HepG2 (cell line): ENCODE measurements around the gene NSMF. TPM values are rescaled to one million over a fixed set of nuclear protein-coding genes. Genes with fewer than 3 reads are reported as not detected.
A peak's percentile ranks its signal among the peaks of the same experiment; 100 is the strongest.

Experiments used
- ARID4A ChIP-seq: sonication (generic); formaldehyde crosslinking; IDR thresholded peaks from 2 replicates; pipeline ENCODE4 v1.5.0; 2020; ENCODE audit warnings: mild to moderate bottlenecking, missing genetic modification reagents, borderline replicate concordance
- ATF7-NPFF ChIP-seq: sonication (generic); formaldehyde crosslinking; IDR thresholded peaks from 2 replicates; pipeline ENCODE4 v1.8.1; 2023; ENCODE audit warnings: mild to moderate bottlenecking, low read depth, missing genetic modification reagents, moderate library complexity
- DMAP1 ChIP-seq: IDR thresholded peaks from 2 replicates; pipeline ENCODE4 v1.6.1; 2016
- FLYWCH1 ChIP-seq: sonication (generic); formaldehyde crosslinking; IDR thresholded peaks from 2 replicates; pipeline ENCODE4 v1.8.1; 2023; ENCODE audit warnings: mild to moderate bottlenecking, missing genetic modification reagents
- HIC2 ChIP-seq: sonication (generic); formaldehyde crosslinking; IDR thresholded peaks from 2 replicates; pipeline ENCODE4 v1.9.0; 2022; ENCODE audit warnings: low read depth, missing genetic modification reagents
- KLF12 ChIP-seq: sonication (generic); formaldehyde crosslinking; IDR thresholded peaks from 2 replicates; pipeline ENCODE4 v1.4.0; 2020; ENCODE audit warnings: missing genetic modification reagents, borderline replicate concordance
- PATZ1 ChIP-seq: sonication (generic); formaldehyde crosslinking; IDR thresholded peaks from 2 replicates; pipeline ENCODE4 v1.4.0; 2020; ENCODE audit warnings: missing genetic modification reagents
- POLR2A ChIP-seq, 2 experiments: IDR thresholded peaks; 2 replicates each; pipeline ENCODE4 v1.6.1; 2011; ENCODE audit warnings: low read depth in 2 of 2, low read length in 2 of 2, mild to moderate bottlenecking in 1 of 2, moderate library complexity in 1 of 2; ENCODE audit not compliant: insufficient read depth in 1 of 2
- SP1 ChIP-seq, 2 experiments: fragments of 450-650 bp in 1 of 2; sonication (generic) in 1 of 2; formaldehyde crosslinking in 1 of 2; IDR thresholded peaks; 2 replicates each; pipeline versions ENCODE4 v1.4.0 to v1.6.1; 2016 to 2020; ENCODE audit warnings: missing genetic modification reagents in 1 of 2
- SSRP1 ChIP-seq: IDR thresholded peaks from 2 replicates; pipeline ENCODE4 v1.6.1; 2016; ENCODE audit warnings: control low read depth
- TBX2 ChIP-seq: sonication (generic); formaldehyde crosslinking; IDR thresholded peaks from 2 replicates; pipeline ENCODE4 v1.5.0; 2020; ENCODE audit warnings: missing genetic modification reagents, mild to moderate bottlenecking, borderline replicate concordance
- ZNF263 ChIP-seq: sonication (generic); formaldehyde crosslinking; IDR thresholded peaks from 2 replicates; pipeline ENCODE4 v1.4.0; 2020; ENCODE audit warnings: missing genetic modification reagents
- ZNF274 ChIP-seq: sonication (generic); formaldehyde crosslinking; IDR thresholded peaks from 2 replicates; pipeline ENCODE4 v1.5.1; 2020; ENCODE audit warnings: mild to moderate bottlenecking, missing genetic modification reagents
- ZNF687 ChIP-seq: sonication (generic); formaldehyde crosslinking; IDR thresholded peaks from 2 replicates; pipeline ENCODE4 v1.5.1; 2020; ENCODE audit warnings: mild to moderate bottlenecking, missing genetic modification reagents, moderate library complexity
- ZNF7 ChIP-seq: IDR thresholded peaks from 2 replicates; pipeline ENCODE4 v1.6.1; 2016; ENCODE audit warnings: missing biosample characterization, missing genetic modification reagents
- polyA plus RNA-seq, 8 experiments: library from polyadenylated mRNA; depleted of rRNA in 3 of 8; stranded (reverse) in 7 of 8; unstranded in 1 of 8; fragments of >200 nt; fragmentation: Illumina TruSeq in 4 of 8; extraction: Trizol in 4 of 8; gene quantifications; 2 replicates each; pipeline versions ENCODE4 v1.2.1 to v1.2.3, GENCODE V29; 2011 to 2016; ENCODE audit warnings: low read depth in 4 of 8, missing spikeins in 1 of 8, mixed read lengths in 1 of 8; ENCODE audit not compliant: insufficient read depth in 1 of 8
- total RNA-seq, 5 experiments: library from RNA; depleted of rRNA; stranded (reverse); fragments of >200 nt; fragmentation: Illumina TruSeq; extraction: Trizol; gene quantifications; 2 replicates each; pipeline ENCODE4 v1.2.3, GENCODE V29; 2016; ENCODE audit warnings: low read depth in 1 of 5

NSMF gene
- total and polyA plus RNA-seq, 2 of the 13 experiments (the other 11 are each of a cell fraction or from before 2014, with no cell fraction given), result 44.3 to 183 TPM

GRCh38 chr9:137458194-137459151 is 661 bp downstream of the NSMF start (continued):
- peak; percentile 25; the same call in 1 of the 2 replicates for TF ChIP-seq PATZ1
- 0 out of 2 replicates have a peak, but pooled peaks have one; percentile 21 for TF ChIP-seq TBX2 (CRISPR knock-in tag)
- peak; percentile 80; the same call in 1 of the 2 replicates for TF ChIP-seq ZNF263 (CRISPR knock-in tag)
- no peak for TF ChIP-seq SP1 (IDR thresholded peaks at IDR 0.05)
- TF ChIP-seq SP1 (CRISPR knock-in tag; IDR thresholded peaks at IDR 0.05), result no peak
- no peak for TF ChIP-seq ZNF7 (CRISPR knock-in tag)
- 0 out of 2 replicates have a peak, but pooled peaks have one; percentile 48 for TF ChIP-seq HIC2 (CRISPR knock-in tag)
- peak; percentile 19; the same call in 1 of the 2 replicates for TF ChIP-seq ZNF274 (CRISPR knock-in tag)
- TF ChIP-seq POLR2A (IDR thresholded peaks at IDR 0.05; ENCODE audit: insufficient read depth in 1 of 2, low read depth in 2 of 2, low read length in 2 of 2), result 0 out of 4 replicates have a peak, but pooled peaks of 1 of the 2 experiments have one; percentile 1
- peak; percentile 56; the same call in 1 of the 2 replicates for TF ChIP-seq ZNF687 (CRISPR knock-in tag)
- TF ChIP-seq SSRP1 (CRISPR knock-in tag), result no peak
- TF ChIP-seq DMAP1 (CRISPR knock-in tag), result 0 out of 2 replicates have a peak, but pooled peaks have one; percentile 18
- TF ChIP-seq ARID4A (CRISPR knock-in tag), result peak; percentile 54; the same call in 1 of the 2 replicates
- TF ChIP-seq ATF7-NPFF (CRISPR knock-in tag), result peak; percentile 49
- 0 out of 2 replicates have a peak, but pooled peaks have one; percentile 12 for TF ChIP-seq KLF12 (CRISPR knock-in tag)
- TF ChIP-seq FLYWCH1, result no peak
